Tibial artery (tissue), 4 donors: Measurements from ENCODE around the gene ANKRD42.

Source experiments
- DNase-seq, 2 donors: peaks; one replicate each; pipeline ENCODE4 v3.0.0-alpha.2; 2019
- H3K27ac ChIP-seq, 2 donors: fragments of 200-600 bp; sonication (generic) in 1 of 2; 1 replicate in 1 of 2; 2 replicates in 1 of 2; pipeline ENCODE4 v1.5.1; 2018 to 2019; ENCODE audit warnings: mild to moderate bottlenecking in 1 of 2
- H3K27me3 ChIP-seq, 2 donors: fragments of 200-600 bp; sonication (generic) in 1 of 2; one replicate each; pipeline versions ENCODE4 v1.5.1 to v1.6.0; 2016 to 2019
- H3K36me3 ChIP-seq, 3 donors: fragments of 200-600 bp; sonication (generic) in 2 of 3; one replicate each; pipeline ENCODE4 v1.5.1; 2016 to 2019; ENCODE audit warnings: mild to moderate bottlenecking in 2 of 3
- H3K4me1 ChIP-seq, 4 donors: fragments of 200-600 bp; sonication (generic) in 2 of 4; 1 replicate in 3 of 4; 2 replicates in 1 of 4; pipeline ENCODE4 v1.5.1; 2016 to 2019
- H3K4me3 ChIP-seq, 2 donors: fragments of 200-600 bp; sonication (generic) in 1 of 2; 1 replicate in 1 of 2; 2 replicates in 1 of 2; pipeline ENCODE4 v1.5.1; 2018 to 2019; ENCODE audit warnings: mild to moderate bottlenecking in 2 of 2
- H3K9me3 ChIP-seq, 3 donors: fragments of 200-600 bp; sonication (generic) in 1 of 3; one replicate each; pipeline ENCODE4 v1.5.1; 2016 to 2019
- CTCF ChIP-seq, 2 experiments: fragments of 200-600 bp in 1 of 2; fragments of 450-650 bp in 1 of 2; IDR thresholded peaks; one replicate each; pipeline ENCODE4 v1.5.1; 2017 to 2019; ENCODE audit warnings: antibody characterized with exemption in 2 of 2, mild to moderate bottlenecking in 1 of 2, moderate library complexity in 1 of 2
- intact Hi-C: fragments of 100-400 bp; cut with DNase I; formaldehyde crosslinking; loops from one replicate; pipeline ENCODE4 v1.15.0; 2023; ENCODE audit warnings: low total_unique reads

The ANKRD42 gene

DNA sequence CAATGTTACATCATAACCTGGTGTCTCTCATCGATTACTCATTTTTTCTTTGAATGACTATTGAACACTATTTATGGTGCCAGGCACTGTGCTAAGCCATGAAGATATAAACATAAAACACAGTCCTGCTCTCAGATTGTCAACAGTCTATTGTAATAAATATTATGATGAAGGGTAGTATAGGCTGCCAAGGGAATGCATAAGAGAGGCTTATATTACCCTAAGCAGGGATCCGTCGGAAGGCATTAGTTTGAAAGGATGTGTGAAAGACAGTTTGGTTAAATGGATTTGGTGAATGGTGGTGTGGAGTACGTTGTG, 99.9 kb downstream of the ANKRD42 start:
- DNase-seq, result no peak
- no peak for TF ChIP-seq CTCF (IDR thresholded peaks at IDR 0.05)

GRCh38 chr11:83294208-83294607, 100.7 kb downstream of the ANKRD42 start:
- intact Hi-C loops, result loop anchor here (10.0 kb wide), 2 partner anchors 431 to 521 kb away; no protein-coding TSS in a partner anchor

More for the DNA sequence above, 99.9 kb downstream of the ANKRD42 start:
- intact Hi-C loops, result loop anchor here (10.0 kb wide), 2 partner anchors 431 to 521 kb away; no protein-coding TSS in a partner anchor
- H3K27me3 ChIP-seq, result no peaks in the 10 kb centered on the region
- H3K27ac ChIP-seq, result no peak overlapping the region
- no peaks in the 10 kb centered on the region for H3K36me3 ChIP-seq
- H3K4me3 ChIP-seq, result no peak overlapping the region
- no peaks in the 10 kb centered on the region for H3K9me3 ChIP-seq
- no peaks in the 10 kb centered on the region for H3K4me1 ChIP-seq

More at GRCh38 chr11:83294208-83294607, 100.7 kb downstream of the ANKRD42 start:
- TF ChIP-seq CTCF (IDR thresholded peaks at IDR 0.05), result no peak
- no peak overlapping the region for H3K27ac ChIP-seq
- no peaks in the 10 kb centered on the region for H3K27me3 ChIP-seq
- H3K4me3 ChIP-seq, result no peak overlapping the region
- no peaks in the 10 kb centered on the region for H3K36me3 ChIP-seq
- H3K4me1 ChIP-seq, result no peaks in the 10 kb centered on the region
- no peaks in the 10 kb centered on the region for H3K9me3 ChIP-seq
- no peak for DNase-seq
